ENCODE results near the gene CYP26B1.

DNA sequence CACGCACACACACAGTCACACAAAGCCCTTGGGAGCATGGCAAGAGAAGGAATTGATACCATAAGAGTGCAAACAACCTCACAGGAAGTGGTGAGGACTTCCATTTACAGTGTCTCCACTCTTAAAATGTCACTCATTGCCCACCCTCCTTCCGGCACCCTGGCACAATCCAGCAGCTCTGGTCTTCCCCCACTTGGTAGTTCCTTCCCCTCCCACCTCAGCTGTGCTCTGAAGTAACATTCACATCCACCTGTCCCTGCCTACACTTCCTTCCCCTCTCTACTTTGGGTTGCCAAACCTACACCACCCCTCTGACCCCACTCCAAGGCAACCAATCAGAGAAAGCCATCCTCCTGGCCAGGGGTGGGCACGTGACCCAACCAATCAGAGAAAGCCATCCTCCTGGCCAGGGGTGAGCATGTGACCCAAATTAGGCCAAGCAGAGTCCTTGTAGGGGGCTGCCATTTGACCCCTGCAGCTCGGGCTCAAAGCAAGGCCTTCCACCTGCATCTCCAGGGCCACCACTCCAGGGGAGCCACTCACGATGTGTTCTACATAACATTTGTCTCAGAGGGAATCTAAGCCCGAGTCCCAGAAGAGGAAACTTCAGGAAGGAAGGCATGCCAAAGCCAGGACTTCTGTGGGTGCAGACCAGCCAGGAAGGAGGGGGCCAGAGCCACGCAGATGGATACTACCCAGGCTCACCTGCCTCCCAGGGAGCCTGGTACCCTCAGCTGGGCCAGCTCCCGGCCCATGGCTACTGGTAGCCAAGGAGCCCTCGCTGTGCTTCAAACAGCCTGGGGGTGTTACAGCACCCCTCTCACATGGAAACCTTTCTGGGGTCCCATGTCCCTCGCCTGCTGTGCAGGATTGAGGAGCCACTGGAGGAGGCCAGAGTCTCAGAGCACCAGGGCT is 21.2 kb downstream of the CYP26B1 start:
- TF ChIP-seq, protein P1, sequence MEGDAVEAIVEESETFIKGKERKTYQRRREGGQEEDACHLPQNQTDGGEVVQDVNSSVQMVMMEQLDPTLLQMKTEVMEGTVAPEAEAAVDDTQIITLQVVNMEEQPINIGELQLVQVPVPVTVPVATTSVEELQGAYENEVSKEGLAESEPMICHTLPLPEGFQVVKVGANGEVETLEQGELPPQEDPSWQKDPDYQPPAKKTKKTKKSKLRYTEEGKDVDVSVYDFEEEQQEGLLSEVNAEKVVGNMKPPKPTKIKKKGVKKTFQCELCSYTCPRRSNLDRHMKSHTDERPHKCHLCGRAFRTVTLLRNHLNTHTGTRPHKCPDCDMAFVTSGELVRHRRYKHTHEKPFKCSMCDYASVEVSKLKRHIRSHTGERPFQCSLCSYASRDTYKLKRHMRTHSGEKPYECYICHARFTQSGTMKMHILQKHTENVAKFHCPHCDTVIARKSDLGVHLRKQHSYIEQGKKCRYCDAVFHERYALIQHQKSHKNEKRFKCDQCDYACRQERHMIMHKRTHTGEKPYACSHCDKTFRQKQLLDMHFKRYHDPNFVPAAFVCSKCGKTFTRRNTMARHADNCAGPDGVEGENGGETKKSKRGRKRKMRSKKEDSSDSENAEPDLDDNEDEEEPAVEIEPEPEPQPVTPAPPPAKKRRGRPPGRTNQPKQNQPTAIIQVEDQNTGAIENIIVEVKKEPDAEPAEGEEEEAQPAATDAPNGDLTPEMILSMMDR (IDR thresholded peaks at IDR 0.05; ENCODE audit: extremely low read depth in 1 of 2, insufficient read depth in 1 of 2, low read depth in 1 of 2, low read length in 2 of 2), result no peak
- TF ChIP-seq EZH2 (IDR thresholded peaks at IDR 0.05; ENCODE audit: borderline replicate concordance, low read depth, low read length, severe bottlenecking), result no peak
